ENCODE data around the gene FDXACB1. TPM values are rescaled to one million over a fixed set of nuclear protein-coding genes. Genes with fewer than 3 reads are reported as not detected.

Gene FDXACB1
- total RNA-seq, 1 donor from 2014 or later = 2.1 TPM

- H3K9me3 ChIP-seq (ENCODE audit: control insufficient read depth in 3 of 3, low read length in 3 of 3) = no peaks in the 10 kb centered on the region
- no peak overlapping the region for H3K9ac ChIP-seq (ENCODE audit: low read depth in 1 of 3, low read length in 3 of 3)
- H3K27me3 ChIP-seq (ENCODE audit: control insufficient read depth in 3 of 3, insufficient read depth in 3 of 3, low read length in 3 of 3) = no peaks in the 10 kb centered on the region
- peaks cover 15 to 24% (median 18%) of the 10 kb centered on the region in 3 donors for H3K4me1 ChIP-seq (ENCODE audit: control insufficient read depth in 3 of 3, insufficient read depth in 3 of 3, low read length in 3 of 3)
- no peak overlapping the region for H3K4me3 ChIP-seq (ENCODE audit: low read length in 3 of 3)
- H3K27ac ChIP-seq (ENCODE audit: low read depth, low read length) = peak overlapping the region; percentile 59
- H3K36me3 ChIP-seq (ENCODE audit: control insufficient read depth in 3 of 3, insufficient read depth in 3 of 3, low read length in 3 of 3) = peaks cover 0 to 16% (median 0%) of the 10 kb centered on the region in 3 donors
Observed at GRCh38 chr11:111836162-111836561, 42.8 kb downstream of the FDXACB1 start.

DNA sequence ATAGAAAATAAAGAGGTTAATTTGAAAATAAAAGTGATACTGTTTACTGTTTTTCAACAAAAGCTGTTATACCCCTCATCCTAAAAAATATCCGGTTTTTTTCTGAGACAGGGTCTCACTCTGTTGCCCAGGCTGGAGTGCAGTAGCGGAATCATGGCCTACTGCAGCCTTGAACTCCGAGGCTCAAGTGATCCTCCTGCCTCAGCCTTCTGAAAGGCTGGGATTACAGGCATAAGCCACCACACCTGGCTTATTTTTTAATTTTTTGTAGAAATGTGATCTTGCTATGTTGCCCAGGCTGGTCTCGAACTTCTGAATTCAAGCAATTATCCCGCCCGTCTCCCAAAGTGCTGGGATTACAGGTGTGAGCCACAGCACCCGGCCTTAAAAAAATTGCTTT lies 43.3 kb downstream of the FDXACB1 start:
- peaks cover 15 to 24% (median 18%) of the 10 kb centered on the region in 3 donors for H3K4me1 ChIP-seq (ENCODE audit: control insufficient read depth in 3 of 3, insufficient read depth in 3 of 3, low read length in 3 of 3)
- H3K9ac ChIP-seq (ENCODE audit: low read depth in 1 of 3, low read length in 3 of 3) = no peak overlapping the region
- no peak overlapping the region for H3K4me3 ChIP-seq (ENCODE audit: low read length in 3 of 3)
- no peak overlapping the region for H3K27ac ChIP-seq (ENCODE audit: low read depth, low read length)
- H3K27me3 ChIP-seq (ENCODE audit: control insufficient read depth in 3 of 3, insufficient read depth in 3 of 3, low read length in 3 of 3) = no peaks in the 10 kb centered on the region
- H3K36me3 ChIP-seq (ENCODE audit: control insufficient read depth in 3 of 3, insufficient read depth in 3 of 3, low read length in 3 of 3) = peaks cover 0 to 16% (median 0%) of the 10 kb centered on the region in 3 donors
- no peaks in the 10 kb centered on the region for H3K9me3 ChIP-seq (ENCODE audit: control insufficient read depth in 3 of 3, low read length in 3 of 3)

DNA sequence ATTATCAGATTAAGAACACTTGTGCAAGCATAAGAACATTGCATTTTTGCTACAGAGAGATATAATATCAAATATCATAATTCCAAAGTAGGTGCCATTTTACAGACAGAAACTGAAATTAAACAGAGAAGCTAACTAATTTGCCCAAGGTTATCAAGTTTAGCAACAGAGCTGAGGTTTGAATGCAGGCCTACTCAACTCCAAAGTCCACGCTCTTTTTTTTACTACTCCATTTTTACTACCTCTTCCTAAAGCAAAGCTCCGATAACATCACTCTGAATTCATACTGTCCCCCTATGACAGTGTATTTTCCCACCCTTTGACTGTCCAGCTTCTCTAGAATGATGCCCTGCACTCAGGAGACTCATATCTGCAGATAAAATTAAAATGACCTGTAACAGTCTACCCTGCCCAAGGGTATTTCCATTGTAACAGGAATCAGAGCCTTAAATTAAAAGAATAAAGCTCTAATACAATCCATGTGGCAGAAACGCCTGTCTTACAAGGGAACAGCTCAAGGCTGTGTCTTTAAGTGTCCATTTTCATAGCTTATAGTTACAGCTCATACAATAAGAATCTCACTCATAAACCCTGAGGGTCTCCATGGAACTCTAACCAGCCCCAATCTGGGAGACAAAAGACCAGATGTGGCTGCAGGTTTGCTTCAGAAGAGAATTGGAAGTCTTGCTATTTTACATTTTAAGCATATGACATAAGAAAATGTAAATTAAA lies 44.4 kb downstream of the FDXACB1 start:
- Histone ChIP-seq H3K27ac (ENCODE audit: low read depth, low read length) (no peak overlapping the region), H3K27me3 (ENCODE audit: control insufficient read depth in 3 of 3, insufficient read depth in 3 of 3, low read length in 3 of 3) (no peaks in the 10 kb centered on the region), H3K9ac (ENCODE audit: low read depth in 1 of 3, low read length in 3 of 3) (no peak overlapping the region), H3K4me1 (ENCODE audit: control insufficient read depth in 3 of 3, insufficient read depth in 3 of 3, low read length in 3 of 3) (peaks cover 15 to 19% (median 18%) of the 10 kb centered on the region in 3 donors), H3K36me3 (ENCODE audit: control insufficient read depth in 3 of 3, insufficient read depth in 3 of 3, low read length in 3 of 3) (peaks cover 0 to 15% (median 0%) of the 10 kb centered on the region in 3 donors), H3K4me3 (ENCODE audit: low read length in 3 of 3) (no peak overlapping the region), H3K9me3 (ENCODE audit: control insufficient read depth in 3 of 3, low read length in 3 of 3) (no peaks in the 10 kb centered on the region)

GRCh38 chr11:111833524-111833923 lies 45.4 kb downstream of the FDXACB1 start:
- no peak overlapping the region for H3K4me3 ChIP-seq (ENCODE audit: low read length in 3 of 3)
- H3K9ac ChIP-seq (ENCODE audit: low read depth in 1 of 3, low read length in 3 of 3) = peak overlapping the region in 1 of 3 donors; percentile 25
- H3K27ac ChIP-seq (ENCODE audit: low read depth, low read length) = no peak overlapping the region
- H3K27me3 ChIP-seq (ENCODE audit: control insufficient read depth in 3 of 3, insufficient read depth in 3 of 3, low read length in 3 of 3) = no peaks in the 10 kb centered on the region
- H3K4me1 ChIP-seq (ENCODE audit: control insufficient read depth in 3 of 3, insufficient read depth in 3 of 3, low read length in 3 of 3) = peaks cover 15 to 19% (median 18%) of the 10 kb centered on the region in 3 donors
- no peaks in the 10 kb centered on the region for H3K9me3 ChIP-seq (ENCODE audit: control insufficient read depth in 3 of 3, low read length in 3 of 3)
- H3K36me3 ChIP-seq (ENCODE audit: control insufficient read depth in 3 of 3, insufficient read depth in 3 of 3, low read length in 3 of 3) = peaks cover 0 to 15% (median 0%) of the 10 kb centered on the region in 3 donors

DNA sequence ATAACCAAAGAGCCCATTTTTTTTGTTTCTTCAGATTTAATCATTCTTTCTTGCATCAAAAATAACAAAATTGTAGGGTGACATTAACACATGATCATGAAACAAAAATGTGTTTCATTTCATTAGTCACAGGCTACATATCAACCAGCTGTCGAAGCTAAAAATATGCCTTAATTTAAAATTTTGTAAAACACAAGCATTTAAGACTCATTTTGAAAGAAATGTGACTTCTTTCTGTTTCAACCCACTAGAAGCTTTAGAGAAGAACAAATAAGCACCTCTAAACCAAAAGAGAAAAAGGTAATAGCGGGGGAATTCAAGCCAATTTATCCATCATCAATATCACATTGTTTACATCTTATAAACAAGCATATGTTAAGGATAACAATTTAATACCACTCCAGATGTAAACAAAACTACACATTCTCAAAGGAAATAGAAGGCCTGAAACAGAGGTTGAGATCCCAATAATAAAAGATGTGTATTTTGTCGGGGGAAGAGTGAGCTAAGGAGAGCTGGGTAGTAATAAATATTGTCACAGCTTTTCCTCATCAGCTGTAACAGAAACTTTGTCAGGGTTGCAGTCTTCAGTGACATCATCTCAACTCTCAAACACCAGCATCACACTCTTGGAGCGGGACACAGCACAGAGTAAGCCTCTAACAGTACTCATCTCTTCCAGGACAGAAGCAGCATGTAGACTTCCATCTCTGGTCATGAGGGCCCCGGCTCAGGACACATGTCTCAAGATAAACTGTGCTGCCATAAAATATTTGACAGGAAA lies 49.6 kb downstream of the FDXACB1 start:
- H3K36me3 ChIP-seq (ENCODE audit: control insufficient read depth in 3 of 3, insufficient read depth in 3 of 3, low read length in 3 of 3) = peaks cover 0 to 11% (median 0%) of the 10 kb centered on the region in 3 donors
- no peaks in the 10 kb centered on the region for H3K9me3 ChIP-seq (ENCODE audit: control insufficient read depth in 3 of 3, low read length in 3 of 3)
- no peak overlapping the region for H3K27ac ChIP-seq (ENCODE audit: low read depth, low read length)
- peaks cover 9 to 23% (median 13%) of the 10 kb centered on the region in 3 donors for H3K4me1 ChIP-seq (ENCODE audit: control insufficient read depth in 3 of 3, insufficient read depth in 3 of 3, low read length in 3 of 3)
- H3K9ac ChIP-seq (ENCODE audit: low read depth in 1 of 3, low read length in 3 of 3) = peak overlapping the region in 1 of 3 donors; percentile 15
- H3K4me3 ChIP-seq (ENCODE audit: low read length in 3 of 3) = no peak overlapping the region
- no peaks in the 10 kb centered on the region for H3K27me3 ChIP-seq (ENCODE audit: control insufficient read depth in 3 of 3, insufficient read depth in 3 of 3, low read length in 3 of 3)

DNA sequence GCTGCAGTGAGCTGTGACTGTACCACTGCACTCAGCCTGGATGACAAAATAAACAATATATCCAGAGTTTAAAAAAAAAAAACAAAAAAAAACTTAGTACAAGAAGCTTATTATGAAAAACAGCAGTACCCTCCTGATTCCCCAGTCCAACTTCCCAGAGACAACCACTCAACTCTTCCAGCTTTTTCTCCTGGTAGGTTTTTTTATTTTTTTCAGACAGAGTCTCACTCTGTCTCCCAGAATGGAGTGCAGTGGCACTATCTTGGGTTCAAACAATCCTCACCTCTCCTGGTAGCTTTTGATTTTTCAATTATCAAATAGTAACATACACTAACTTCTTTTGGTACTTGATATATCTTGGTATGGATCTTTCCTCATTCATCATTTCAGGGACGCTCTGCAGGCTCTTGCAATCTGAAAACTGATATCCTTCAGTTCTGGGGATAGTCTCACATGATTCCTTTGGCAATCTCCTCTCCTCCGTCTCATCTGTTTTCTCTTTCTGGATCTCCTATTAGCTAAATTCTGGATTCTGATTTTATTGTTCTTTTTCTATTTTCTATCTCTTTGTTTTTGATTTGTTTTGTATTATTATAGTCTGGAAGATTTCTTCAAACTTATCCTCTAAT lies 52.5 kb downstream of the FDXACB1 start:
- peak overlapping the region; percentile 41 for H3K27ac ChIP-seq (ENCODE audit: low read depth, low read length)
- no peaks in the 10 kb centered on the region for H3K9me3 ChIP-seq (ENCODE audit: control insufficient read depth in 3 of 3, low read length in 3 of 3)
- H3K4me3 ChIP-seq (ENCODE audit: low read length in 3 of 3) = no peak overlapping the region
- peaks cover 5 to 17% (median 9%) of the 10 kb centered on the region in 3 donors for H3K4me1 ChIP-seq (ENCODE audit: control insufficient read depth in 3 of 3, insufficient read depth in 3 of 3, low read length in 3 of 3)
- peak overlapping the region in 1 of 3 donors; percentile 20 for H3K9ac ChIP-seq (ENCODE audit: low read depth in 1 of 3, low read length in 3 of 3)
- no peaks in the 10 kb centered on the region for H3K27me3 ChIP-seq (ENCODE audit: control insufficient read depth in 3 of 3, insufficient read depth in 3 of 3, low read length in 3 of 3)
- peaks cover 0 to 3% (median 0%) of the 10 kb centered on the region in 3 donors for H3K36me3 ChIP-seq (ENCODE audit: control insufficient read depth in 3 of 3, insufficient read depth in 3 of 3, low read length in 3 of 3)

Small RNAs within 50 kb of the gene (small RNA-seq; reads per million reads assigned to genes)
- gene C11orf52 (not detected), gene GNG5P3 (not detected), gene RNA5SP351 (not detected), gene RPL37AP8 (not detected)

Other genes with a start within 250 kb of the FDXACB1 start
- gene PPP2R1B, start 112.8 kb downstream of the FDXACB1 start, total RNA-seq = 25.1 TPM
- gene ALG9, start 7.6 kb downstream of the FDXACB1 start, total RNA-seq = 44.4 TPM
- gene CFAP68, start 376 bp upstream of the FDXACB1 start, total RNA-seq = 6.8 TPM
- 37.6 TPM for gene CRYAB, start 32.6 kb upstream of the FDXACB1 start, total RNA-seq
- 16.7 TPM for gene HSPB2, start 33.6 kb upstream of the FDXACB1 start, total RNA-seq
- gene C11orf52, start 39.7 kb upstream of the FDXACB1 start, total RNA-seq = 0.52 TPM
- gene DIXDC1, start 58.2 kb upstream of the FDXACB1 start, total RNA-seq = 23.0 TPM
- 37.6 TPM for gene DLAT, start 146.2 kb upstream of the FDXACB1 start, total RNA-seq
- 1.6 TPM for gene PIH1D2, start 194.9 kb upstream of the FDXACB1 start, total RNA-seq
- gene NKAPD1, start 195.1 kb upstream of the FDXACB1 start, total RNA-seq = 16.7 TPM
- 66.8 TPM for gene TIMM8B, start 207.6 kb upstream of the FDXACB1 start, total RNA-seq
- 129 TPM for gene SDHD, start 207.7 kb upstream of the FDXACB1 start, total RNA-seq

Data from skeletal muscle tissue (tissue), 5 donors.